Keratinocyte (primary cell): ENCODE results near the gene CACNG3.

Experiments
- CTCF ChIP-seq, 3 experiments: IDR thresholded peaks in 1 of 3; conservative IDR thresholded peaks in 1 of 3; optimal IDR thresholded peaks in 1 of 3; 2 replicates in 2 of 3; 3 replicates in 1 of 3; pipeline versions ENCODE3 to v1.5.1; 2011; ENCODE audit warnings: low read length in 3 of 3, mild to moderate bottlenecking in 3 of 3, moderate library complexity in 2 of 3, control low read depth in 1 of 3, inconsistent platforms in 1 of 3; ENCODE audit not compliant: insufficient read depth in 2 of 3; ENCODE audit errors: extremely low read depth in 1 of 3
- EZH2 ChIP-seq: IDR thresholded peaks from one replicate; pipeline ENCODE4 v1.6.1; 2012; ENCODE audit warnings: inconsistent platforms, mild to moderate bottlenecking, low read length, moderate library complexity

GRCh38 chr16:24208710-24209109 is 47.4 kb upstream of the CACNG3 start:
- no peak for TF ChIP-seq EZH2
- TF ChIP-seq CTCF (optimal IDR thresholded peaks at IDR 0.05 in 1 of 3, IDR thresholded peaks at IDR 0.05 in 1 of 3, conservative IDR thresholded peaks at IDR 0.05 in 1 of 3; ENCODE audit: extremely low read depth in 1 of 3, insufficient read depth in 2 of 3, low read length in 3 of 3), result no peak
